ENCODE data around the gene DNPH1. TPM values are rescaled to one million over a fixed set of nuclear protein-coding genes. Genes with fewer than 3 reads are reported as not detected.

The DNPH1 gene
- total and polyA plus RNA-seq, 2 experiments from 2014 or later, result 29.2 to 50.0 TPM

GRCh38 chr6:43228951-43229802, at the start of gene DNPH1 (continued):
- TF ChIP-seq ZNF331 (CRISPR knock-in tag; IDR thresholded peaks at IDR 0.05; ENCODE audit: low read depth) (no peak), NANOG (IDR thresholded peaks at IDR 0.05; ENCODE audit: borderline replicate concordance) (no peak)

GRCh38 chr6:43278524-43279078, 49.3 kb upstream of the DNPH1 start:
- Mint-ChIP-seq H3K9me3 (no peaks in the 10 kb centered on the region), H3K4me3 (no peak overlapping the region; the same call in 2 of the 3 replicates), H3K27ac (no peak overlapping the region), H3K27me3 (ENCODE audit: insufficient read depth, low read depth, poor library complexity) (peaks cover 40% of the 10 kb centered on the region), H3K4me1 (peaks cover 36% of the 10 kb centered on the region), H3K36me3 (ENCODE audit: low read depth) (no peaks in the 10 kb centered on the region)
- peaks cover 40% of the 10 kb centered on the region for H3K27me3 ChIP-seq (ENCODE audit: insufficient read depth)
- H3K36me3 ChIP-seq (ENCODE audit: insufficient read depth), result no peaks in the 10 kb centered on the region
- no peak overlapping the region for H2AFZ ChIP-seq
- H4K20me1 ChIP-seq (replicated peaks; ENCODE audit: insufficient read depth), result no peaks in the 10 kb centered on the region
- no peaks in the 10 kb centered on the region for H3K9me2 ChIP-seq (ENCODE audit: insufficient read depth)
- no peak overlapping the region for H3K4me3 ChIP-seq
- no peak overlapping the region for H3K27ac ChIP-seq (ENCODE audit: low read depth)
- TF ChIP-seq, protein P1, sequence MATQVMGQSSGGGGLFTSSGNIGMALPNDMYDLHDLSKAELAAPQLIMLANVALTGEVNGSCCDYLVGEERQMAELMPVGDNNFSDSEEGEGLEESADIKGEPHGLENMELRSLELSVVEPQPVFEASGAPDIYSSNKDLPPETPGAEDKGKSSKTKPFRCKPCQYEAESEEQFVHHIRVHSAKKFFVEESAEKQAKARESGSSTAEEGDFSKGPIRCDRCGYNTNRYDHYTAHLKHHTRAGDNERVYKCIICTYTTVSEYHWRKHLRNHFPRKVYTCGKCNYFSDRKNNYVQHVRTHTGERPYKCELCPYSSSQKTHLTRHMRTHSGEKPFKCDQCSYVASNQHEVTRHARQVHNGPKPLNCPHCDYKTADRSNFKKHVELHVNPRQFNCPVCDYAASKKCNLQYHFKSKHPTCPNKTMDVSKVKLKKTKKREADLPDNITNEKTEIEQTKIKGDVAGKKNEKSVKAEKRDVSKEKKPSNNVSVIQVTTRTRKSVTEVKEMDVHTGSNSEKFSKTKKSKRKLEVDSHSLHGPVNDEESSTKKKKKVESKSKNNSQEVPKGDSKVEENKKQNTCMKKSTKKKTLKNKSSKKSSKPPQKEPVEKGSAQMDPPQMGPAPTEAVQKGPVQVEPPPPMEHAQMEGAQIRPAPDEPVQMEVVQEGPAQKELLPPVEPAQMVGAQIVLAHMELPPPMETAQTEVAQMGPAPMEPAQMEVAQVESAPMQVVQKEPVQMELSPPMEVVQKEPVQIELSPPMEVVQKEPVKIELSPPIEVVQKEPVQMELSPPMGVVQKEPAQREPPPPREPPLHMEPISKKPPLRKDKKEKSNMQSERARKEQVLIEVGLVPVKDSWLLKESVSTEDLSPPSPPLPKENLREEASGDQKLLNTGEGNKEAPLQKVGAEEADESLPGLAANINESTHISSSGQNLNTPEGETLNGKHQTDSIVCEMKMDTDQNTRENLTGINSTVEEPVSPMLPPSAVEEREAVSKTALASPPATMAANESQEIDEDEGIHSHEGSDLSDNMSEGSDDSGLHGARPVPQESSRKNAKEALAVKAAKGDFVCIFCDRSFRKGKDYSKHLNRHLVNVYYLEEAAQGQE (IDR thresholded peaks at IDR 0.05; ENCODE audit: unreplicated experiment), result no peak
- peaks cover 25% of the 10 kb centered on the region for H3K4me1 ChIP-seq (ENCODE audit: insufficient read depth)
- peak; percentile 6; the same call in 1 of the 3 replicates for ATAC-seq
- peaks cover 2% of the 10 kb centered on the region; the same call in 1 of the 2 replicates for H3F3A ChIP-seq (replicated peaks; ENCODE audit: low read depth)
- H3K79me2 ChIP-seq (replicated peaks; ENCODE audit: insufficient read depth), result no peaks in the 10 kb centered on the region
- peak overlapping the region; percentile 60 for H3K4me2 ChIP-seq
- no peak for DNase-seq (ENCODE audit: low spot score)

GRCh38 chr6:43277643-43278523, 48.6 kb upstream of the DNPH1 start:
- Histone ChIP-seq H3F3A (replicated peaks; ENCODE audit: low read depth) (peaks cover 2% of the 10 kb centered on the region; the same call in 1 of the 2 replicates), H3K4me2 (peak overlapping the region; percentile 60), H3K79me2 (replicated peaks; ENCODE audit: insufficient read depth) (no peaks in the 10 kb centered on the region), H3K27me3 (ENCODE audit: insufficient read depth) (peaks cover 47% of the 10 kb centered on the region), H3K36me3 (ENCODE audit: insufficient read depth) (no peaks in the 10 kb centered on the region), H3K4me3 (no peak overlapping the region), H2AFZ (no peak overlapping the region), H3K27ac (ENCODE audit: low read depth) (no peak overlapping the region), H4K20me1 (replicated peaks; ENCODE audit: insufficient read depth) (no peaks in the 10 kb centered on the region), H3K9me2 (ENCODE audit: insufficient read depth) (no peaks in the 10 kb centered on the region), H3K4me1 (ENCODE audit: insufficient read depth) (peaks cover 25% of the 10 kb centered on the region)
- H3K27ac Mint-ChIP-seq, result no peak overlapping the region
- ATAC-seq, result peak; percentile 45
- H3K4me3 Mint-ChIP-seq, result no peak overlapping the region
- peaks cover 40% of the 10 kb centered on the region for H3K27me3 Mint-ChIP-seq (ENCODE audit: insufficient read depth, low read depth, poor library complexity)
- H3K9me3 Mint-ChIP-seq, result no peaks in the 10 kb centered on the region
- TF ChIP-seq CREB1 (CRISPR knock-in tag; IDR thresholded peaks at IDR 0.05; ENCODE audit: low read depth) (no peak), ZNF114 (CRISPR knock-in tag; IDR thresholded peaks at IDR 0.05) (no peak), ZNF331 (CRISPR knock-in tag; IDR thresholded peaks at IDR 0.05; ENCODE audit: low read depth) (no peak), NANOG (IDR thresholded peaks at IDR 0.05; ENCODE audit: borderline replicate concordance) (no peak)
- peaks cover 36% of the 10 kb centered on the region for H3K4me1 Mint-ChIP-seq
- DNase-seq (ENCODE audit: low spot score), result no peak
- no peaks in the 10 kb centered on the region for H3K36me3 Mint-ChIP-seq (ENCODE audit: low read depth)
